CD4-positive, alpha-beta T cell treated with Interleukin-2 at 100 ng/mL for 4 hours (primary cell): Measurements from ENCODE around the gene LRFN5.
"Not testable (repeated sequence)": the region's sequence is repeated elsewhere in the genome, so short reads cannot be mapped to it uniquely, and the experiment has no call there.

Experiments used
- DNase-seq: peaks from one replicate; pipeline ENCODE4 v3.0.0-alpha.2; 2020; ENCODE audit warnings: low spot score

Gene LRFN5

GRCh38 chr14:41899416-41899815 is 292.7 kb downstream of the LRFN5 start:
- DNase-seq, result no peak

GRCh38 chr14:41900644-41901043 is 294.0 kb downstream of the LRFN5 start:
- no peak for DNase-seq

- no peak for DNase-seq
These were observed 294.4 kb downstream of the LRFN5 start for GRCh38 chr14:41901089-41901488.

- no peak for DNase-seq
These were observed 298.8 kb downstream of the LRFN5 start for GRCh38 chr14:41905394-41905964.

- not testable (repeated sequence) for DNase-seq
These were observed 304.5 kb downstream of the LRFN5 start for GRCh38 chr14:41911155-41911554.

- no peak for DNase-seq
These were observed 306.7 kb downstream of the LRFN5 start for GRCh38 chr14:41913398-41913797.

- DNase-seq, result no peak
These were observed 309.1 kb downstream of the LRFN5 start for GRCh38 chr14:41915732-41916131.

GRCh38 chr14:41916313-41916712 is 309.6 kb downstream of the LRFN5 start:
- DNase-seq, result no peak

- no peak for DNase-seq
These were observed 318.7 kb downstream of the LRFN5 start for GRCh38 chr14:41925409-41925808.

- no peak for DNase-seq
These were observed 343.9 kb downstream of the LRFN5 start for GRCh38 chr14:41950428-41951151.
